Cardiac muscle cell (in vitro differentiated cells and primary cell): ENCODE results near the gene DSCAML1. TPM values are rescaled to one million over a fixed set of nuclear protein-coding genes. Genes with fewer than 3 reads are reported as not detected.
A peak's percentile ranks its signal among the peaks of the same experiment; 100 is the strongest.

Experiments
- DNase-seq, 2 donors: peaks; one replicate each; pipeline versions ENCODE4 v3.0.0 to v3.0.0-alpha.2; 2010 to 2017; ENCODE audit warnings: low read depth in 1 of 2, low spot score in 1 of 2
- H3K27ac ChIP-seq: fragments of 200-600 bp; sonication (generic); 2 replicates; pipeline ENCODE4 v1.5.1; 2016
- H3K27me3 ChIP-seq: fragments of 200-600 bp; sonication (generic); 2 replicates; pipeline ENCODE4 v1.6.0; 2016; ENCODE audit warnings: control low read depth
- H3K36me3 ChIP-seq: fragments of 200-600 bp; sonication (generic); 2 replicates; pipeline ENCODE4 v1.5.1; 2016; ENCODE audit warnings: control low read depth
- H3K4me1 ChIP-seq: fragments of 200-600 bp; sonication (generic); 2 replicates; pipeline ENCODE4 v1.8.1; 2017; ENCODE audit warnings: low read depth, mild to moderate bottlenecking, mixed run types
- H3K4me3 ChIP-seq: fragments of 200-600 bp; sonication (generic); 2 replicates; pipeline ENCODE4 v1.5.1; 2016; ENCODE audit warnings: mild to moderate bottlenecking
- H3K9me3 ChIP-seq: fragments of 200-600 bp; sonication (generic); 2 replicates; pipeline ENCODE4 v1.5.1; 2017; ENCODE audit warnings: low read depth, mild to moderate bottlenecking, control low read depth
- polyA plus RNA-seq: library from polyadenylated mRNA; unstranded; fragments of >200 nt; fragmentation: Nextera tagmentation; extraction: Ambion mirVana; gene quantifications from 2 replicates; pipeline ENCODE4 v1.2.1, GENCODE V29; 2016
- total RNA-seq: library from RNA; depleted of rRNA; stranded (reverse); fragments of >200 nt; gene quantifications from 2 replicates; pipeline ENCODE4 v1.2.3, GENCODE V29; 2016
- TF ChIP-seq, protein P1 (sequence below): IDR thresholded peaks from 2 replicates; pipeline ENCODE4 v1.5.1; 2012; ENCODE audit warnings: low read depth, mild to moderate bottlenecking, low read length

The DSCAML1 gene
- total and polyA plus RNA-seq, 2 experiments from 2014 or later, result 1.8 TPM; not detected in 1

DNA sequence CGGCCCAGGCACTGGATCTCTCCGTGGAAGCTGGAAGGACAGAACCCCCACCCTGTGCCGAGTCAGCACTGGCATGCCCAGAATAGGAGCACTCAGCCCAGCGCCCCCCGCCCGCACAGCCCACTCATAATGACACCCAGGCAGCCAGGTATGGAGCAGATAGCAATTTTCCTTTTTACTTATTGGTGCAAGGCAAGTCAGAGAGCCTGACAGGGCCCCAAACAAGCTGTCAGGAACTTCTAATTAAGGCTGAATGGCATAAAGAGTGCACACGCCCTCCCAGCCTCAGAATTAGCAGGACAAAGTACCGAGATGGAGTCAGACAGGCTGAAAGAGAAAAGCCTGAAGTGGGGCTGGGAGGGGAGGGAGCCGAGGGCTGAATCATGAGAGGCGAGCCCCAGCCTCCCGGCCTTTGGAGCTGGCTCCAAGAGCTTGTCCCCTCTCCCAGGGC, 76.9 kb downstream of the DSCAML1 start:
- Histone ChIP-seq H3K4me1 (peaks cover 74% of the 10 kb centered on the region), H3K9me3 (no peaks in the 10 kb centered on the region), H3K4me3 (no peak overlapping the region), H3K27me3 (no peaks in the 10 kb centered on the region), H3K27ac (peak overlapping the region; percentile 36), H3K36me3 (no peaks in the 10 kb centered on the region)
- TF ChIP-seq, protein P1, sequence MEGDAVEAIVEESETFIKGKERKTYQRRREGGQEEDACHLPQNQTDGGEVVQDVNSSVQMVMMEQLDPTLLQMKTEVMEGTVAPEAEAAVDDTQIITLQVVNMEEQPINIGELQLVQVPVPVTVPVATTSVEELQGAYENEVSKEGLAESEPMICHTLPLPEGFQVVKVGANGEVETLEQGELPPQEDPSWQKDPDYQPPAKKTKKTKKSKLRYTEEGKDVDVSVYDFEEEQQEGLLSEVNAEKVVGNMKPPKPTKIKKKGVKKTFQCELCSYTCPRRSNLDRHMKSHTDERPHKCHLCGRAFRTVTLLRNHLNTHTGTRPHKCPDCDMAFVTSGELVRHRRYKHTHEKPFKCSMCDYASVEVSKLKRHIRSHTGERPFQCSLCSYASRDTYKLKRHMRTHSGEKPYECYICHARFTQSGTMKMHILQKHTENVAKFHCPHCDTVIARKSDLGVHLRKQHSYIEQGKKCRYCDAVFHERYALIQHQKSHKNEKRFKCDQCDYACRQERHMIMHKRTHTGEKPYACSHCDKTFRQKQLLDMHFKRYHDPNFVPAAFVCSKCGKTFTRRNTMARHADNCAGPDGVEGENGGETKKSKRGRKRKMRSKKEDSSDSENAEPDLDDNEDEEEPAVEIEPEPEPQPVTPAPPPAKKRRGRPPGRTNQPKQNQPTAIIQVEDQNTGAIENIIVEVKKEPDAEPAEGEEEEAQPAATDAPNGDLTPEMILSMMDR, result no peak
- DNase-seq, result peak in 1 of 2 donors; percentile 86

GRCh38 chr11:117719480-117719879, 77.5 kb downstream of the DSCAML1 start:
- DNase-seq, result no peak
- H3K9me3 ChIP-seq, result no peaks in the 10 kb centered on the region
- peak overlapping the region; percentile 36 for H3K27ac ChIP-seq
- no peaks in the 10 kb centered on the region for H3K27me3 ChIP-seq
- H3K4me1 ChIP-seq, result peaks cover 68% of the 10 kb centered on the region
- H3K36me3 ChIP-seq, result no peaks in the 10 kb centered on the region
- no peak overlapping the region for H3K4me3 ChIP-seq
- TF ChIP-seq, protein P1, result no peak

- H3K4me1 ChIP-seq, result peaks cover 54% of the 10 kb centered on the region
- peak overlapping the region; percentile 25 for H3K27ac ChIP-seq
- no peaks in the 10 kb centered on the region for H3K36me3 ChIP-seq
- DNase-seq, result peak in 1 of 2 donors; percentile 58
- TF ChIP-seq, protein P1, result no peak
- no peak overlapping the region for H3K4me3 ChIP-seq
- H3K27me3 ChIP-seq, result no peaks in the 10 kb centered on the region
- no peaks in the 10 kb centered on the region for H3K9me3 ChIP-seq
Observed at GRCh38 chr11:117717485-117718314, 79.3 kb downstream of the DSCAML1 start.

DNA sequence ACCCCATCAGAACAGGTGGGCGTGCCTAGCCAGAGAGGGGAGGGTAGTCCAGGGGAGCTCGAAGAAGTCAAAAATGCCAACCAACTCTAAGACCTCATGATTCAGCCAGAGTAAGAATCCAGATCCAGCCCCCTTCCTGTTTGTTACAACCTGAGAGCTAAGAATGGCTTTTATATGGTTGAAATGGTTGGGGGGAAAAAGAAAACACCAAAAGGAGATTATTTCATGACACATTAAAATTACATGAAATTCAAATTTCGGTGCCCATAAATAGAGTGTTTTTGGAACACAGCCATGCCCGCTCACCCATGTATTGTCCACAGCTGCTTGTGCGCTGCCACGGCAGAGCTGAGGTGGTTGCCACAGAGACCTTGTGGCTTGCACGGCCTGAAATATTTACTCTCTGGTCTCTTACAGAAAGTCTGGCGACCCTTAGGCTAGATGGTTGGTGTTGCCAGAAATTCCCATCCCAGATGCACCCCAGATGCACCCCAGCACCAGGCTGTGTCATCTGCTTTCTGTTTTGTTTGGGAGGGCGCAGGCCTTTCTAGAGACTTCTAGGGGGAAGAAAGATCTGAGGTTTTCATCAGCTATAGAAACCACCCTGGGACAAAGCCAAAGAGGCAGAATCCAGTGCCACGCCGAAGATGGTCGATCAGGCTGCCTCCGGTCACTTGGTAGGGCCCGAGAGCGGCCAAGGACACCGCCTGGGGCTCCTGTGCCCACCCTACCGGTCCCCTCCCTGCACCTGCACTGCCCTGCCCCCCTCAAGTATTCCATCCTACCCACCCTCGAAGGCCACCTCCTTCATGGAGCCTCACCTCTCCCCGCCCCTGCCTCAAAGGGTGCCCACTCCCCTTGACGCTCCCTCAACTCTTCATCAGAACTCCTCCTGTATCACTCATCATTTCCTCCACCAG, 80.2 kb downstream of the DSCAML1 start:
- TF ChIP-seq, protein P1, result no peak
- Histone ChIP-seq H3K4me1 (peaks cover 45% of the 10 kb centered on the region), H3K4me3 (no peak overlapping the region), H3K27me3 (no peaks in the 10 kb centered on the region), H3K9me3 (no peaks in the 10 kb centered on the region), H3K36me3 (no peaks in the 10 kb centered on the region), H3K27ac (no peak overlapping the region)
- DNase-seq, result no peak

GRCh38 chr11:117715801-117716200, 81.2 kb downstream of the DSCAML1 start:
- no peaks in the 10 kb centered on the region for H3K9me3 ChIP-seq
- no peaks in the 10 kb centered on the region for H3K36me3 ChIP-seq
- no peaks in the 10 kb centered on the region for H3K27me3 ChIP-seq
- no peak overlapping the region for H3K27ac ChIP-seq
- TF ChIP-seq, protein P1, result no peak
- peaks cover 37% of the 10 kb centered on the region for H3K4me1 ChIP-seq
- no peak for DNase-seq
- H3K4me3 ChIP-seq, result no peak overlapping the region
